Urothelium cell line (cell line): ENCODE data around the gene TM9SF3.
"Not testable (repeated sequence)": the region's sequence is repeated elsewhere in the genome, so short reads cannot be mapped to it uniquely, and the experiment has no call there.

Experiments used
- DNase-seq: peaks from one replicate; pipeline ENCODE4 v3.0.0; 2011; ENCODE audit warnings: low spot score, mixed read lengths
- FAIRE-seq: peaks from 2 replicates; lab custom pipeline; 2011; peaks lifted over from hg19 to GRCh38; lab: Jason Lieb, UNC

The TM9SF3 gene

GRCh38 chr10:96606216-96606615 lies 19.4 kb upstream of the TM9SF3 start:
- peak; percentile 60 for DNase-seq
- no peak for FAIRE-seq

- FAIRE-seq (no peak), DNase-seq (no peak)
These were observed 13.5 kb upstream of the TM9SF3 start for GRCh38 chr10:96600337-96600736.

- FAIRE-seq (no peak), DNase-seq (no peak)
These were observed 12.0 kb upstream of the TM9SF3 start for GRCh38 chr10:96598846-96599245.

DNA sequence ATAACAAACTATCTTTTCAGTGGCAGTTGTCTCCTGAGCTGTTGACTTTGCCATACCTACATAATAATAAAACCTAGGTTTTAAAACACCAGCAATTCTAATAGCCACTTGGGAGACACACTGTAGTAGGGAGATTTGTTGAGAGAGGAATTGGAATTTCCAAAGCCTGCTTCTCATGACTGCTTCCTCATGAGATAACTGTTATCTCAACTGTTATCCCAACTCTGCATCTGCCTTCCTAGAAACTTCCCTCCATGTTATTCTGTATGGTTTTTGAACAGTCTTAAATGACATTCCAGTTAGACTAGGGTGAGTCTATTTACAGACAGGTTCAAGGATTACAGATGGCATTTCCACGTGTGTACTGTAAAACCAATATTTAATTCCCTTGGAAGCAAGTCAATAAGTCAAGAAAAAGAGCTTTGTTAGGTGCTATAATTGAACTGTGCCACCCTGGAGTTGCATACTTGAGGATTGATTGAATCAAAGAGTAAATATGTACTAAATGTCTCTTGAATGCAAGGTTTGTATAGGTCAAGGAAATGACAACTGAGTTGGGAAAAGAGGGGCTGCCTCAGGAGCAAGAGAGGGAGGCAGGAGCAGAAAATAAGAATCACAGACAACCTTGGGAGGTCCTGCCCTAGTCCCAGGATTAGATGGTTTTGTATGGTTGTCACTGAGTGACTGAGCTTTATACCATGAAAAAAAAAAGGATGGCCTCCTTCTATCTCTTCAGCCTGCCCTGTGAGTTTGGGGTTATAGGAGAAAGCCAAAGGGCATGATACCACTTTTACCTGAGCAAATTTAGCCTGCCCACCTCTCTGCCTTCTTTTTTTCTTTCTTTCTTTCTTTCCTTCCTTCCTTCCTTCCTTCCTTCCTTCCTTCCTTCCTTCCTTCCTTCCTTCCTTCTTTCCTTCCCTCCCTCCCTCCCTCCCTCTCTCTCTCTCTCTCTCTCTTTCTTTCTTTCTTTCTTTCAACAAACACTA lies 9.9 kb upstream of the TM9SF3 start:
- no peak for FAIRE-seq
- no peak for DNase-seq

DNA sequence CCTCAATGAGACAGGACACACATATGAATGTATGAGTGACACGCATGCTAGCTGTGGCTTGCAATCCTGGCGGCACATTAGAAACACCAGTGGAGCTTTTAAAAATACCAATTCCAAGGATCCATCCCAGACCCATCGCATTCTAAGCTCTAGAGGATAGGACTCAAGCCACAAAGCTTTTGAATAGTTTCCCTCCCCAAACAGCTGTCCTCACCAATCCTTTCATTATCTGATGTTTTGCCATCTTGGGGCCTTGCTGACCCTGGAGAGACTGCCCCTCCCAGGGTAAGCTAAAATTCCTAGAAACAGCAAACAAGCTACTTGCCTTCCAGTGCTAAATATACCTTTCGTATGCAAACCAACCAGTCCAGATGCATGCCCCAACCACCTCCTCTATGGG lies 8.9 kb upstream of the TM9SF3 start:
- FAIRE-seq (no peak), DNase-seq (no peak)

DNA sequence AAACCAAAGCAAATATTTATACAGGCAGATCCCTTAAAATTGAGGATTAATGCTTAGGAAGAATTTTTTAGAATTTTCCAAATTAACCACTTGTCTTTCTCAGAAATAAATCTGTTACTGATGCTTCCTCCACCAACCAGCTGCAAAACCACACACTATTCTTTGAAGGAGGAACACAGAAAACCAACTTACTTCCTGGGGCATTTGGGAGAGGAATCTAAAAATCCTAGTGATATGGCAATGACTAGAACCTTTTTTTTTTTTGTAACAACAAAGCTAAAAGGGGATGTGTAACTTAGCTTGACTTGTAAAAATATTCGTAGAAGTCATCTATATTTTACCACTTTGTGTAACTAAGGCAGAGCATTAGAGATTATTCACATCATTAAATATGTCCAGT lies 5.1 kb upstream of the TM9SF3 start:
- DNase-seq (no peak), FAIRE-seq (no peak)

DNA sequence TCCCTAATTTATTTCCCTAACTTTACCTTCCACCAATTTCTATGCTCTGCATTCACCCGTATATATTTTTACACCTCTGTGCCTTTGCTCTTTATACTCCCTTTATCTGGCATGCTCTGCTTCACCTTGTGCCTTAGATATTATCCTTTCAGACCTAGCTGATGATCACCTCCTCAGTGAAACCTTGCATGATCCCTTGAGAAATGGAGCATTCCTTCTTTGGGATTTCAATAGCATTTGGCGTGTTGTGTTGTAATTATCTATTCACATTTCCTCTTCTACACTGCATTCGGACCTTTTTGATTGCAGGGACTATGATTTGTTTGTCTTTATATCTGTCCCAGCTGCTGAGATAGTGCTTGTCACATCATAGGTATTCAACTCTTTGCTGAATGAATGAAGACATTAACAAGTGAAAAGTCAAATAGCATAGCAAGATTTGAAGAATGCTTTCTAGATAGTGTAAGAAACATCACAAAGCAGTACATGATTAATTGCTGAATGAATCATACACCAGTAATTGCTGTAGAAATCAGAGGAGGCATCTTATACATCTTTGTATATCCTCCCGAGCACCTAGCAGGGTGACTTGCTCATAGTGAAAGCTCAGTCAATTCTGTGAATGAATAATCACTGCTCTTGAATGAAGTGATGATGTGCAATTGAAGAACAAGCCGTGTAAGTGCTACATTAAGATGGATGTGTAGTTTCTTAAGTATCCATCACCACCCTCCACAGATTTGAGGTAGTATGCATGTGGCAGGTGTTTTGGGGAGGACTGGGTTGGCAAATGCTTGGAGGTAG lies 2.0 kb upstream of the TM9SF3 start:
- FAIRE-seq (no peak), DNase-seq (no peak)

DNA sequence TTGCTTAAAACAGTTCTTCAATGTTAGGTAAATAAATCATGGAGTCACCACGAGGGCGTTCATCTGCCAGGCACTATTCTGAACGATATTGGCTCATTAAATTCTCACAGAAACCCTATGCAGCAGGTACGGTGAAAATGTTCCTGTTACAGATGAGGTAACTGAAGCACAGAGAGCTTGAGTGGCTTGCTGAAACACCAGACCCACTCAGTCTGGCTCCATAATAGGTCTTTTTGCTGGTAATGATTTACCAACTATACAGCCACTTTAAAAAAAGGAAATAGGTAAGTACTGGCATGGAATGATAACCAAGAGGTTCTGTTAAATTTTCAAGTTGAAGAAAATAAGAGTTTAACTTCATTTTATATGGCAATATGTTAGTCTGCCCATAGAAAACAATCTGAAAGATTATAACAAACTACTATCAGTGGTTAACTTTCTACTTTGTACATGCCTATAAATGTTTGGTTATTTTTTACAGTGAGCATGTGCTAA lies 1.3 kb upstream of the TM9SF3 start:
- no peak for DNase-seq
- FAIRE-seq, result no peak

DNA sequence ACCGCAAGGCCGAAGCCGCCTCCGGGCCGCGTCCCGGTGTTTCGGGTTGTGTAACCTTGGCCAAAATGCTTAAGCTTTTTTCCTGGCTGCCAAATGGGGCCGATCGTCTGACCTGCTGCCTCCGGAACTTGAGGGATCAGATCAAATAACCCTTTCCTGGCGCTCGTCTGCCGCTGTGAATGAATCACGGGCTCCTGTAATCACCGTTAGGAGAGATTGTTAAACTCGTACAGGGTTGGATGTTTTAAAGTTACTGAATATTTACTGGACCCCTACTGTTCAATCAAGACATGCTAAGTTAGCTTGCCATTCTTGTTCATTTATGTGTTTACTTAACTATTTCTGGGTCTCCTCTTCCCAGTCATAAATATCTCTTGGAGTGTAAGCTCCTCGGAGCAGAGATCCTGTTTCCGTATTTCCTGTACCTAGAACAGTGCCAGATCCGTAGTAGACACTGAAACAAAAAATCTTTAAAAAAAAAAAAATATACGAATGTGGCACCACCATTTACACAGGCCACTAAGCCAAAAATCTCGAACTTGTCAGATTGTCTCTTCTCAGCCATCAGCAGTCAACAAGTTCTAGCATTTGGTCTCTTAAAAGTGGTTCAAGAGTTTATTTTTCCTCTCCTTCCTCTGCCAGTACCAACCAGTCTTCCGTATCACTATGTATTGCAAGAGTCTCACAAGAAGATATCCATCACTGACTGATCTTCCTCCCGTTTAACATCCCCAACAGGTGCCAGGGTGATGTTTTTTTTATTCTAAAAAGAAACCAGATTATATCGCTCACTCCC lies 650 bp upstream of the TM9SF3 start:
- FAIRE-seq (no peak), DNase-seq (no peak)

DNA sequence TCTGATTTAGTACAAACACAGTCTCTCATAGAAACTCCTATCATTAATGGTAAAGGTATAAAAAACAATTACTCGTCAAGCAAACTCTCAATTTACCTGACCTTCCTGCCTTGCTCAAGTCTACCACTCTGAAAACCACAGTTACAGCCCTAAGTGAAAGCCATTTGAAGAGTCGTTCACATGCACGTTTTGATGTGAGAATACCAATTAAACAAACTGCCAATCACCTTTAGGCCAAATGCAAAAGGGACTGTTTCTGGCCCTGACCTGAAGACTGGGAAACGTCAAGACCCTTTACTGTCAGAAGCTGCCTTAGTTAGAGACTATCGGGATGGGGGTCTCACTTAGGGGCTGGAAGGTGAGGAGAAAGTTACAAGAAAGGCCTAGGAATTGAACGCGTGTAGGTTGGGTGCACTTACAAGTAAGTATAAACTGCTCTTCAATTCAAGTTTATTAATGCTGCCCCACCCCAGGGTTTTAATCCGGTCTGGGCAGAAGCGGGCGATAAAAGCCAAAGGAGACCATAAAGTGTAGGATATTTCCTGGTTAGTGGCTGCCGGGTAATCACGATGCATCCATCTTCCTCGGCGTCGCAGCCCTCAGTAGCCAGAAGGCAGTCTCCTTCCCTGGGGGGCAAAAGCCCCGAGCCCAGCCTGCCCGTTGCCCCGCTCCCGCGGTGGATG lies 935 bp downstream of the TM9SF3 start:
- FAIRE-seq, result no peak
- no peak for DNase-seq

- DNase-seq, result no peak
- FAIRE-seq, result no peak
These were observed 2.3 kb downstream of the TM9SF3 start for GRCh38 chr10:96584474-96584873.

GRCh38 chr10:96584035-96584434 lies 2.8 kb downstream of the TM9SF3 start:
- DNase-seq, result no peak
- no peak for FAIRE-seq

GRCh38 chr10:96579133-96579532 lies 7.7 kb downstream of the TM9SF3 start:
- no peak for FAIRE-seq
- DNase-seq, result no peak

DNA sequence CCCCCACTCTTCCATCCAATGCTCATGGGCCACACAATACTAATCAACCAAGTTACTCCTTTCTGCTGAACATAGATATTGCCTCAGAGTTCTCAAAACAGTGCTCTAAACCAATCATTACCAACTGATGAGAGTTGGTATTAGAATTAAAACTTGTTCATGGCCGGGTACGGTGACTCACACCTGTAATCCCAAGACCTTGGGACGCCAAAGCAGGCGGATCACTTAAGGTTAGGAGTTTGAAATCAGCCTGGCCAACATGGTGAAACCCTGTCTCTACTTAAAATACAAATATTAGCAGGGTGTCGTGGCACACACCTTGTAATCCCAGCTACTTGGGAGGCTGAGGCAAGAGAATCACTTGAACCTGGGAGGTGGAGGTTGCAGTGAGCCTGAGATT lies 8.2 kb downstream of the TM9SF3 start:
- no peak for DNase-seq
- no peak for FAIRE-seq

DNA sequence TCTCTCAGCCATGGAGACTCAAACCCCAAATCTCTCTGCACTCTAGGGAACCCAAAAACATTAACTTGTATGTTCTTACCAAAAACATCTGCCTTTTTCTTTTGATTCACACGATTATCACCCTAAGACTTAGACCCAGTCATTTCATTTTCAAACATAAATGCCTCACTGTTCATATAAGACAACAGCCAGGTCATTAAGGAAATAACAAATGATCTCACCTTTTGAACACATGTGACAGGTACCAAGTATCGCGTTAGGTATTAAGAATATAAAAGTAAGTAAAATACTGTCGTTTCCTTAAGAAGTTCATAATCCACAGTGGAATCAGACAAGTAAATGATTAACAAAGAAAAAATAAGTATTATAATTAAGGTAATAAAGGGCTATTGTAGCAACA lies 8.8 kb downstream of the TM9SF3 start:
- no peak for DNase-seq
- FAIRE-seq, result no peak

- FAIRE-seq, result no peak
- DNase-seq, result no peak
These were observed 9.7 kb downstream of the TM9SF3 start for GRCh38 chr10:96577069-96577468.

DNA sequence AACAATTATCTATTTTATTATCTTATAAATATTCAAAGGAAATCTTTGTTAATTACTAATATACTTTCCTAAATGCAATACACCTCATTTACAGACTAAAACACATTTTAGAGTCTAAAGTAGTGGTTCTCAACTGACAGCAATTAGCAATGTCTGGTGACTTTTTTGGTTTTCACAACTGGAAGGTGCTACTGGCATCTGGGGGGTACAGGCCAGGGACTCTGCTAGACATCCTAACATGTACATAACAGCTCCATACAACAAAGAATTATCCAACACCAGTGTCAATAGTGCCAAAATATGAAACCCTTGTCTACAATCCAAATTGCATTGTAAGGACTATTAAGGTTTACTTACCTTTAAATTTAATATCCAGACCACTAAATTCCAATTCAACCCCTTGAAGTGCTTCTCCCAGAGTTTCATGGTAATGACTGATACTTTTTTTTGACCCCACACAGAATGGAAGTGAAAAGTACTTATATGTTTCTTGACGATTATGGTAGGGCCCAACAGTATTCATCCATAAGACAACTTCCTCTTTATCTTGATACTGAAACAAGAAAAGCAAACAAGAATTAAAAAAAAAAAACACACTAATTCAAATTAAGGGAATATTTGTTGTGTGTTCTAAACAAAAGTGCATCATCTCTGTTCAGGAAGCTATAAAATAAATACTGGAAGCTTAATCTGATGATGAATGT lies 10.4 kb downstream of the TM9SF3 start:
- no peak for DNase-seq
- FAIRE-seq, result no peak

GRCh38 chr10:96574564-96574963 lies 12.2 kb downstream of the TM9SF3 start:
- FAIRE-seq, DNase-seq: not testable (repeated sequence)

DNA sequence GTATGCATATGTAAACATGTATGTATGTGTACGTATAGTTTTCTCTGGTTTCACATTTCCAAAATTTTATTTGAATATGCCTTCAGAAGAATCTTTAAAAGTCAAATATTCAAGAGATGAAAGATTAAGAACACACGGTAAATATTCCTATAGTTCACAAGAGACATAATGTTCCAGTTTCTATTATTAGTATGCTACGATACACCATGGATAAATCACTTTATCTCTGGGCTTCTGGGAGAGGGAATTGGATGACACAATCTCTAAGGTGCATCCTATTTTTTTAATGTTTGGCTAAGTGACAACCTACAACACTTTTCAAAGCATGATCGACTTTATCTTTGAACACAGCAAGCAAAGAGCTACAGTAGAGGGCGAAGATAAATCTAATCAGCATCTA lies 13.8 kb downstream of the TM9SF3 start:
- no peak for FAIRE-seq

More for the DNA sequence above, 13.8 kb downstream of the TM9SF3 start:
- no peak for DNase-seq
